K562 (cell line): ENCODE data around the gene ZDHHC14. TPM values are rescaled to one million over a fixed set of nuclear protein-coding genes. Genes with fewer than 3 reads are reported as not detected.

Experiments used
- HLTF ChIP-seq: fragments of 450-650 bp; IDR thresholded peaks from 2 replicates; pipeline ENCODE4 v1.6.1; 2016
- HNRNPK ChIP-seq: fragments of 200-400 bp; formaldehyde crosslinking; IDR thresholded peaks from one replicate; pipeline ENCODE4 v1.6.1; 2018; ENCODE audit warnings: mild to moderate bottlenecking, low read depth, low read length; ENCODE audit not compliant: poor library complexity, severe bottlenecking
- ZNF707 ChIP-seq: fragments of 250-450 bp; sonication (Bioruptor Pico); conservative IDR thresholded peaks from 2 replicates; pipeline ENCODE4 v1.8.0; 2022; ENCODE audit warnings: inconsistent platforms, mild to moderate bottlenecking, moderate library complexity
- polyA plus RNA-seq, 8 experiments: library from polyadenylated mRNA; depleted of rRNA in 4 of 8; stranded (reverse) in 5 of 8; unstranded in 3 of 8; fragments of >200 nt; fragmentation: Nextera tagmentation in 2 of 8; fragmentation: Illumina TruSeq in 1 of 8; extraction: Ambion mirVana in 2 of 8; extraction: Trizol in 1 of 8; gene quantifications; 2 replicates each; pipeline versions ENCODE4 v1.2.1 to v1.2.3, GENCODE V29; 2011 to 2014; ENCODE audit warnings: inconsistent platforms in 1 of 8, missing spikeins in 1 of 8
- total RNA-seq, 7 experiments: library from RNA; depleted of rRNA in 6 of 7; stranded (reverse); fragments of >200 nt in 6 of 7; fragmentation: Illumina TruSeq in 2 of 7; extraction: Trizol in 2 of 7; gene quantifications; 2 replicates each; pipeline versions ENCODE4 v1.2.1 to v1.2.3, GENCODE V29; 2011 to 2021; ENCODE audit warnings: low replicate concordance in 1 of 7
- TF ChIP-seq, protein P1 (sequence below), 2 experiments: fragments of 450-650 bp; formaldehyde crosslinking in 1 of 2; IDR thresholded peaks; 2 replicates each; pipeline versions ENCODE4 v1.4.0 to v1.6.1; 2014 to 2020; ENCODE audit warnings: mild to moderate bottlenecking in 2 of 2, borderline replicate concordance in 1 of 2, low read depth in 1 of 2
- TF ChIP-seq, protein P2 (sequence below), 2 experiments: fragments of 450-650 bp in 1 of 2; sonication (generic) in 1 of 2; formaldehyde crosslinking; conservative IDR thresholded peaks; 2 replicates each; pipeline versions ENCODE4 v1.4.0 to v1.8.1; 2020 to 2022; ENCODE audit warnings: mild to moderate bottlenecking in 1 of 2, missing genetic modification reagents in 1 of 2

The ZDHHC14 gene
- total and polyA plus RNA-seq, 9 of the 15 experiments (the other 6 are each of a cell fraction or from before 2014, with no cell fraction given), result 0.92 to 23.1 (median 13.8) TPM

DNA sequence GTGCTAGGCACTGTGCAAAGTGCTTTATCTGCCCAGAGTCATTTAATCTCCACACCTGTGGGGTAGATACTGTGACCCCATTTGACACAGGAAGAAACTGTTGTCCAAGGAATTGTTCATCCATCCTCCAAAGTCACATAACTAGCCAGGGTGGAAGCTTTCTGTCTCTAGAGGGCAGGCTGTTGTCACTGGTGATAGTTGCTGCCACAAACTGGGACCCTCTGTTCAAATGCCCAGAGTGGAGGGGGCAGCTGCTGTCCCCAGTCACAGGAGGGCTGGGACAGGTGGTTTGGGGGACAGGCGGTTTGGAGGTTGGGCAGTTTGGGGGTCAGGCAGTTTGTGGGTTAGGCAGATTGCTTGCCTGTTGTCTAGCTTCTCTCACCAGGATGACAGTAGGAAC, 41.6 kb upstream of the ZDHHC14 start (continued):
- TF ChIP-seq, protein P1, sequence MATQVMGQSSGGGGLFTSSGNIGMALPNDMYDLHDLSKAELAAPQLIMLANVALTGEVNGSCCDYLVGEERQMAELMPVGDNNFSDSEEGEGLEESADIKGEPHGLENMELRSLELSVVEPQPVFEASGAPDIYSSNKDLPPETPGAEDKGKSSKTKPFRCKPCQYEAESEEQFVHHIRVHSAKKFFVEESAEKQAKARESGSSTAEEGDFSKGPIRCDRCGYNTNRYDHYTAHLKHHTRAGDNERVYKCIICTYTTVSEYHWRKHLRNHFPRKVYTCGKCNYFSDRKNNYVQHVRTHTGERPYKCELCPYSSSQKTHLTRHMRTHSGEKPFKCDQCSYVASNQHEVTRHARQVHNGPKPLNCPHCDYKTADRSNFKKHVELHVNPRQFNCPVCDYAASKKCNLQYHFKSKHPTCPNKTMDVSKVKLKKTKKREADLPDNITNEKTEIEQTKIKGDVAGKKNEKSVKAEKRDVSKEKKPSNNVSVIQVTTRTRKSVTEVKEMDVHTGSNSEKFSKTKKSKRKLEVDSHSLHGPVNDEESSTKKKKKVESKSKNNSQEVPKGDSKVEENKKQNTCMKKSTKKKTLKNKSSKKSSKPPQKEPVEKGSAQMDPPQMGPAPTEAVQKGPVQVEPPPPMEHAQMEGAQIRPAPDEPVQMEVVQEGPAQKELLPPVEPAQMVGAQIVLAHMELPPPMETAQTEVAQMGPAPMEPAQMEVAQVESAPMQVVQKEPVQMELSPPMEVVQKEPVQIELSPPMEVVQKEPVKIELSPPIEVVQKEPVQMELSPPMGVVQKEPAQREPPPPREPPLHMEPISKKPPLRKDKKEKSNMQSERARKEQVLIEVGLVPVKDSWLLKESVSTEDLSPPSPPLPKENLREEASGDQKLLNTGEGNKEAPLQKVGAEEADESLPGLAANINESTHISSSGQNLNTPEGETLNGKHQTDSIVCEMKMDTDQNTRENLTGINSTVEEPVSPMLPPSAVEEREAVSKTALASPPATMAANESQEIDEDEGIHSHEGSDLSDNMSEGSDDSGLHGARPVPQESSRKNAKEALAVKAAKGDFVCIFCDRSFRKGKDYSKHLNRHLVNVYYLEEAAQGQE (IDR thresholded peaks at IDR 0.05; ENCODE audit: borderline replicate concordance), result peak; percentile 28; the same call in 1 of the 2 replicates
- TF ChIP-seq, protein P1 (CRISPR knock-in tag; IDR thresholded peaks at IDR 0.05; ENCODE audit: low read depth), result no peak
- TF ChIP-seq HLTF (no peak), ZNF707 (CRISPR knock-in tag) (no peak), HNRNPK (no peak)
- TF ChIP-seq, protein P2, sequence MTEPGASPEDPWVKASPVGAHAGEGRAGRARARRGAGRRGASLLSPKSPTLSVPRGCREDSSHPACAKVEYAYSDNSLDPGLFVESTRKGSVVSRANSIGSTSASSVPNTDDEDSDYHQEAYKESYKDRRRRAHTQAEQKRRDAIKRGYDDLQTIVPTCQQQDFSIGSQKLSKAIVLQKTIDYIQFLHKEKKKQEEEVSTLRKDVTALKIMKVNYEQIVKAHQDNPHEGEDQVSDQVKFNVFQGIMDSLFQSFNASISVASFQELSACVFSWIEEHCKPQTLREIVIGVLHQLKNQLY (CRISPR knock-in tag; conservative IDR thresholded peaks at IDR 0.05), result no peak
